ENCODE results near the gene CLIC3.

Gene CLIC3

DNA sequence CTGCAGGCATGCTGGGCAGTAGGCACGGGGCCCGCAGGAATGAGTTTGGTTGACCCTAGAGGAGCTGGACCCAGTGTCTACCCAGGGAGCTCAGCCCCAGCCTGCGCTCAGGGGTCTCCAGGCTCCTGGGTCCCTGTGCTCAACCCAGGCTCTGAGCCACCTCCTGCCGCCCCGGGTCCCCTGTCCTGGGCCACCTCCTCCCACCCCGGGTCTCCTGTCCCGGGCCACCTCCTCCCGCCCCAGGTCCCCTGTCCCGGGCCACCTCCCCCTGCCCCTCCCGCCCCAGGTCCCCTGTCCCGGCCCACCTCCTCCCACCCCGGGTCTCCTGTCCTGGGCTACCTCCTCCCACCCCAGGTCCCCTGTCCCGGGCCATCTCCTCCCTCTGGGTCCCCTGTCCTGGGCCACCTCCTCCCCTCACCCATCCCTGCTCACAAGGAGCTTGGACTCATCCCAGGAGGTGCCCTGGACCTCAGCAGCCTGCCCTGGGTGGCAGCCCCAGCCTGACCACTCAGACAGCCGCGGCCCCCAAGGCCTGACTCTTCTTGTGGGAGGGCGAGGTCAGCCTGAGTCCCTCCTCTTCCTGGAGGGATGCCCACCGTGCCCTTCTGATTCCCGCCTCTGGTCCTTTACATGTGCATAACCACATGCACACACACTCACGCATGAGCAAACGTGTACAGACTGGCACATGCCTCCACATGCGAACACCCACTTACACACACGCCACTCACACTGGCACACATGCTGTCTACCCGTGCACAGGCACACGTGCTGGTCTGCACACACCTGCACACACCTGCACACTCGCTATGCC lies 41.9 kb downstream of the CLIC3 start:
- DNase-seq (ENCODE audit: low read depth in 1 of 2, low spot score in 1 of 2) = no peak

DNA sequence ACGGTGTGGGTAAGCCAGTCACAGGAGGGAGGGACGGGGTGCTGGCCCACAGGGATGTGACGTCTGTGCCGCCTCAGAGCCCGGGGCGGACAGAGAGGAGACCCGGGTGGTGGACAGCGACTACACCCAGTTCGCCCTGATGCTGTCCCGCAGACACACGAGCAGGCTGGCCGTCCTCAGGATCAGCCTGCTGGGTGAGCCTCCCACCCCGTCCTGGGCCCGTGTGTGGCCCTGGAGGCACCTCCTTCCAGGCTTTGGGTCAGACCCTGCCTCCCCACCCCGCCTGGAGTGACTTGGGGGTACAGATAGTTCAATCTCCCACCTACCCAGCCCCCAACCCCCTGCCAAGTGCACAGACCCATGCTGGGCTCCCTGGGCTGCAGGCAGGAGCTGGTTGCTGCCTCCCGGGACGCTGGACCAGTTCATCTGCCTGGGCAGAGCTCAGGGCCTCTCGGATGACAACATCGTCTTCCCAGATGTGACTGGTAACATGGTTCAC lies 42.5 kb downstream of the CLIC3 start:
- DNase-seq (ENCODE audit: low read depth in 1 of 2, low spot score in 1 of 2) = no peak

DNA sequence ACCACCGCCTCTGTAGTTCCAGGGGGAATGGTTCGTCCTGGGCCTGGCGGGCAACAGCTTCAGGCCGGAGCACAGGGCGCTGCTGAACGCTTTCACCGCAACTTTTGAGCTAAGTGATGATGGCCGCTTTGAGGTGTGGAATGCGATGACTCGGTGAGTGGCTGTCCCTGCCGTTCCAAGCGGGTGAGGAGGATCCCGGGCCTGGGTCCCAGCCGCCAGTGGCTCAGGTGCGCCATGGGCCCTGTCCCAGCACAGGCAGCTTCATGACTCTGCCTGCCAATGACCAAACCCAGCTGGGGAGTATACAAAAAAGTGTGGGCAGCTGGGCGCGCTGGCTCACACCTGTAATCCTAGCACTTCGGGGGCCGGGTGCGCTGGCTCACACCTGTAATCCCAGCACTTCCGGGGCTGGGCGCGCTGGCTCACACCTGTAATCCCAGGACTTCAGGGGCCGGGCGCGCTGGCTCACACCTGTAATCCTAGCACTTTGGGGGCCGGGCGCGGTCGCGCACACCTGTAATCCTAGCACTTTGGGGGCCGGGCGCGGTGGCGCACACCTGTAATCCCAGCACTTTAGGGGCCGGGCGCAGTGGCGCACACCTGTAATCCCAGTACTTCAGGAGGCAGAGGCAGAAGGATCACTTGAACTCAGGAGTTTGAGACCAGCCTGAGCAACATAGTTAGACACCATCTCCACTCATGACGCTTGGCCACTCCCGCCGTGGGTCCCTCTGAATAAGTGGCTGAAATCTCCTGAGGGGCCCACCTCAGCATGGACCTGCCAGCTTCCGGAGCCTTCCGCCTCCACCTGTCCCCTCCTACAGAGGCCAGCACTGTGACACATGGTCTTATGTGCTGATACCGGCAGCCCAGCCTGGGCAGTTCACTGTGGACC lies 43.2 kb downstream of the CLIC3 start:
- DNase-seq (ENCODE audit: low read depth in 1 of 2, low spot score in 1 of 2) = no peak

DNA sequence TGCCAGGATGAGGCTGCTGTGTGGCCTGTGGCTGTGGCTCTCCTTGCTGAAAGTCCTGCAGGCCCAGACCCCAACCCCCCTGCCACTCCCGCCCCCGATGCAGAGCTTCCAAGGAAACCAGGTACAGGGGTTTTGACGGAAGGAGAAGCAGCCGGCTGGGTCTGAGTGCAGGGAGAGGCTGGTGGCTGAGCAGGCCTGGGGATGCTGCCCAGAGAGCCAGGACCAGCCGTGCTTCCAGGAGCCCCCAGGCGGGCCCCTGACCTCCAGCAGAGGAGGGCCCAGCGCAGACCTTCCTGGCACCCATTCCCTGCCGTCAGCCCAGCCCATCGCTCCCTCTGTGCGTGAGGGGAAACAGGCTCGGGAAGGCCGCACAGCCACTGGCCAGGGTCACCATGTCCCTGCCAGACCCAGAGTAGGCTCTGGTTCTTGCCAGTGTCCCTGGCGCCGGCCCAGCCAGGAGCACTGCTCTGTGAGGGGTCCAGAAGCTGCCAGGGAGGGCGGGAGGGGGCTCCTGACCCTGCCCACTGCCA lies 44.0 kb downstream of the CLIC3 start:
- no peak for DNase-seq (ENCODE audit: low read depth in 1 of 2, low spot score in 1 of 2)

DNA sequence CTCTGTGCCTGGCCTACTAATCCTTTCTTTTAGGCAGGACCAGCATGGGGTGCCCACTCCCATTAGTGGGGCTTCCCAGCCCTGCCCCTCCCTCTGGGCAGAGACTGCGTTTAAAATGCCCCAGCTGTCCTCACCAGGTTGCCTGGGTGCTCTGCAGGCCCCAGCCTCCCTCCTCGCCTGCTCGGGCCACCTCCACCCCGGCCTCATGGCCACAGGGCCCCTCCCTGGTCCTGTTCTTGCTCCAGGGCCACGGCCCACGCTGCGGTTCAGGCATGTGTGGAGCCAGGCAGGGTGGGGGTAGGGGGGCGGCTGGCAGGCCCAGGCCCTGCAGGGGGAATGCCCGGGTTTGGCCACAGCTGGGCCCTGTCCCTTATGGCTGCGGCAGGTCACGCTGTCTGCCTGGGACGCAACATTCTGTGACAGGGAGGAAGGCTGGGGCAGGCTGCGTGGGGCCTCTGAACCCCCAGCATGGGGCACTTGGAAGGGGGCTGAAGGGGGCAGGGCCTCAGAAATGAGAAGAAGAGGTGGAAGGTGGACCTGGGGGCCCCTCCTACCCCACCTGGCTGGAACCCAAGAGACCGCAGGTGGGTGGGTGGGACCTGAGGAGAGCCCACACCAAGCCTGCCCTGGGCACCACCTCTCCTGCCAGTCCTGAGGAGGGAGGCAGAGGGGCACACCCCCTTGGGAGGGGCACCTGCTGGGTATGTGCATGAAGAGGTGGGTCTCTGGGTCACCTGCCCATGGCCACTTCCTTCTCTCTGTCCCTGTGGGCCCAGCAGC lies 44.6 kb downstream of the CLIC3 start, which contains the start of gene LCN12:
LCN12 (plus strand) TSS at position 733 of the 780 bp plus-strand sequence. CDS start 55 bp downstream, outside the sequence.
- no peak for DNase-seq (ENCODE audit: low read depth in 1 of 2, low spot score in 1 of 2)

DNA sequence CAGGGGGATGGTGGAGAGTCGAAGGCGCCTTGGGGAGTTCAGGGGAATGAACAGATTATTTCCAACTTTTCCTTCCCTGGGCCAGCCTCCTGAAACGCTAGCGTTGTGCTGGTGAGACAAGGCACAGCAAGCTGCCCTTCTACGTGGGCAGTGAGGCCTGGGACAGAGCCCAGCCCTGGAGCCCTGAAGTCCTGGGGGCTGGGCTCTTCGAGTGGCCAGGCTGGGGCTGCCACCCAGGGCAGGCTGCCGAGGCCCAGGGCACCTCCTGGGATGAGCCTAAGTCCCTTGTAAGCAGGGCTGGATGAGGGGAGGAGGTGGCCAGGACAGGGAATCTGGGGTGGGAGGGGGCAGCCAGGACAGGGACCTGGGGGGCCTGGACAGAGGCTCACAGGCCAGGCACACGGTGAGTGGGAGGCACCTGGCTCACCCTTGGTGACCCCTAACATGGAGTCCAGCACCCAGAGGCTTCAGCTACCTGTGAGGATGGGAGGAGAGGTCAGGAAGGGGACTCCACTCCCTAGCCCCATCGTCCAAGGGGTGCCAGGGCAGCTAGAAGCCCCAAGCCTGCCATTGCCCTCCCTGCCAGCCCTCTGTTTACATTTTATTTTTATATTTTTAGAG lies 45.6 kb downstream of the CLIC3 start:
- no peak for DNase-seq (ENCODE audit: low read depth in 1 of 2, low spot score in 1 of 2)

DNA sequence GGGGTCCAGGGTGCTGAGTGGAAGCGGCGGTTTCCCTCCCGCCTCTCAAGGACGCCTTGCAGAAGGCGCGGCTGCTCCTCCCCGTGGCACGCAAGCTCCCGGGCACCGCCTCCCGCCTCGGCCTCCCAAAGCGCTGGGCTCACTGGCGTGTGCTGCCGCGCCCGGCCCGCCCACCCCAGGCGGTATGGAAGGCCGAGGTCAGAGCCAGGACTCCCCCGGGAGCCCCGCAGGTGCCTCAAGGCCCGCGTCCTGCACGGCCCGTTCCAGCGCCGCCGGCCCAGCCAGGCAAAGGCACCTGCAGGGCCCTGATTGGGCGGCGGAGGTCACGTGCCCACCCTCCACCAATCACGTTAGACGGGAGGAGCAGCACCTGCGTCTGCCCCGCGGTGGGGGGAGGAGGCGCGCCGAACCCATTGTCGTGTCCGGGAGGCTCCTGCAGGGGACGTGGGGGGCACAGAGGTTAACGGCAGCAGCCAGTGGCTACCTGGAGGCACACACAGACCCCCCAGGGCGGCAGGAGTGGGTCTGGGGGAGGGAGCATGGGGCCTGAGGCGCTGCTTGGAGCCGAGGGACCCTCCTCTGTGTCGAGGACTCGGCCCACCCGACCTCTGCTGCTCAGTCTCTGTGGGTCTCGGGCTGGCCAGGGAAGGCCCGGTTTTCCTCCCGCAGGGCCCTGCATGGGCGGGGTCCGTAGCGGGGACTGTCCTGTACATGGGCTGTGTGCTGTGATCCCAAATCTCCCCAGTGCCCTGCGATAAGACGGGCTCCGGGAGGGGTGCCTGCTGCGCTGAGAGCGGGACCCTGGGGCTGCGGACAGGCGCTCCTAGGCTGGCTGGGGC lies 46.3 kb downstream of the CLIC3 start:
- DNase-seq (ENCODE audit: low read depth in 1 of 2, low spot score in 1 of 2) = peak; percentile 93 to 95

DNA sequence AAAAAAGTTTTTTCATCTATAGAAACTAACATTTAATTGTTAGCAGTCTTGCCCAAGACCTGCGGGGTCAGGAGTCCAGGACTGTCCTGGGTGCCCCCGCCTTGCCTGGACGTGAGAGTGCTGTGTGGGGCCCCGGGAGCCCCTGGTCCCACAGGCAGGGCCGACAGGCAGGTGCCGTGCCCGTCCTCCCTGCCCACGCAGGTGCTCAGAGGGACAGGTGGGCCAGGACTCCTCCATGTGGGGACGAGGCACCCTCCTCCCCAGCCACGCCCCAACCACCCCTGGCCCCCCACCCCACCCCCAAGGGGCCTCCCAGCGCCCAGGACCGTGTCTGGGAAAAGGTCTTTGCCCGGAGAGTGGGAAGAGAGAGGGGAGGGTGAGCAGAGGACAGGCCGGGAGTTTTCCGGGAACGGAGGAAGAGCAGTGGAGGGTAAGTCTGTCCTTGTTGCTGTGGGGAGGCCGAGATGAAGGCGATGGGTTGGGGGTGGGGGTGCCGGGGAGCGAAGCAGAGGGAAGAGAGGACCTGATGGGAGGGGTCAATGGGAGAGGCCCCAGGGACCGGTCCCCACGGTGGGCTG lies 47.0 kb downstream of the CLIC3 start:
- DNase-seq (ENCODE audit: low read depth in 1 of 2, low spot score in 1 of 2) = no peak

DNA sequence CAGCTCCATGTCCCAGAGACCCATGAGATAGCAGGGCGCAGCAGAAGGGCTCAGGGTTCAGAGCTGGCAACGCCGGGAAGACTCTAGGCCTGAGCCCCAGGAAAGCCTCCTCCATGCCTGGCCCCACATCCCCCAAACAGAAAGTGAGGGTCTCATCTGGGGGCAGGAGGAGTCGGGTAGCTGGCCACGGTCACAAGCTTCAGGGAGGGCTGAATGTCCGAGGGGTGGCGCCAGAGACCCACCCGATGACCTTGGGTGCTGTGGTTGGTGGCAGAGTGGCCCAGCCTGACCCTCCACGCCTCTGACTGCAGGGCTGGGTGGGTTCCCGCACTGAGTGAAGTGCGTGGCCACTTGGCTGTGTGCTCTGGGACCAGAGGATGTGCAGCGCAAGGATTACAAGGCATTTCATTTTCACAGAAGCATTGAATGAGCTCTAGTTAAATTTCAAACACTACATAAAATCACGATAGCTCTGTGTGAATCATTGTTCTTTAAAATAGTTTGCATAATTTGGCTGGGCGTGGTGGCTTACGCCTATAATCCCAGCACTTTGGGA lies 48.3 kb downstream of the CLIC3 start:
- no peak for DNase-seq (ENCODE audit: low read depth in 1 of 2, low spot score in 1 of 2)

DNA sequence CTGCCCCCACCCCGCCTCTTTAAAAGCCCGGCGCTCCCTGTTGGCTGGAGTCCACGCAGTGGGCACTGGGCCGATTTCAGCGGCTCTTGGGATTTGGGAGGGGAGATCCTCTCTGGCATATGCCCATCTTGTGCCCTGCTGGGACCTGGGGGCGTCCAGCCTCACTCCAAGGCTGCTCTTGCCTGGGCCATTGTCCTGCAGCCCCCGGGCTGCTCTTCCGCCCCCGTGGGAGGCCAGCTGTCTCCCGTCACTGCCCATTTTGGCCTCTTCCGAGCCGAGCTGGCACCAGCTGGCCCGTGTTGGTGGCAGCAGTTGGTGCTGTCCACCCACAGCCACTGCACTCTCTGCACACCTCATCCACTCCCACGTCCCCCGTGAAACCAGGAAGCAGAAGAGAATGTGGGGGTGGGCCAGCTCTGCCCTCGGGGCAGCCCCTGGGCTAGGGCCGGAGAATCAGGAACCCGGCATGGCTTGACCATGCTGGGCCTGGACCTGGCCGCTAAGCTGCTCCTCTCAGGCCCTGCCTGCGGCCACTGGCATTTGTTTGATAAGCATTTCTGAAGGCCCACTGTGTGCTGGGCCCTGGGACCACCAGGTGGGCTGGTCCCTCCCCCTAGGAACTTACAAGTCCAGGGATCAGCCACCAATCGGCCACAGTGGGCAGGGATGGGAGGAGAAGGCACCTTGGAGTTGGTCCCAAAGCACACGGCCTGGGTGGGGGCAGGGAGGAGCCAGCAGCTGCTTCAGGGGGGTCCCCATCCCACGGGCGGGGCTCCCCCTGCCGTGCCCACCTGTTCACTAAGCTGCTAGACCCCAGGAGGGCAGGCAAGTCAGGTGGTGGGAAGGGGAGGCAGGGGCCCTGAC lies 49.1 kb downstream of the CLIC3 start:
- DNase-seq (ENCODE audit: low read depth in 1 of 2, low spot score in 1 of 2) = no peak

DNA sequence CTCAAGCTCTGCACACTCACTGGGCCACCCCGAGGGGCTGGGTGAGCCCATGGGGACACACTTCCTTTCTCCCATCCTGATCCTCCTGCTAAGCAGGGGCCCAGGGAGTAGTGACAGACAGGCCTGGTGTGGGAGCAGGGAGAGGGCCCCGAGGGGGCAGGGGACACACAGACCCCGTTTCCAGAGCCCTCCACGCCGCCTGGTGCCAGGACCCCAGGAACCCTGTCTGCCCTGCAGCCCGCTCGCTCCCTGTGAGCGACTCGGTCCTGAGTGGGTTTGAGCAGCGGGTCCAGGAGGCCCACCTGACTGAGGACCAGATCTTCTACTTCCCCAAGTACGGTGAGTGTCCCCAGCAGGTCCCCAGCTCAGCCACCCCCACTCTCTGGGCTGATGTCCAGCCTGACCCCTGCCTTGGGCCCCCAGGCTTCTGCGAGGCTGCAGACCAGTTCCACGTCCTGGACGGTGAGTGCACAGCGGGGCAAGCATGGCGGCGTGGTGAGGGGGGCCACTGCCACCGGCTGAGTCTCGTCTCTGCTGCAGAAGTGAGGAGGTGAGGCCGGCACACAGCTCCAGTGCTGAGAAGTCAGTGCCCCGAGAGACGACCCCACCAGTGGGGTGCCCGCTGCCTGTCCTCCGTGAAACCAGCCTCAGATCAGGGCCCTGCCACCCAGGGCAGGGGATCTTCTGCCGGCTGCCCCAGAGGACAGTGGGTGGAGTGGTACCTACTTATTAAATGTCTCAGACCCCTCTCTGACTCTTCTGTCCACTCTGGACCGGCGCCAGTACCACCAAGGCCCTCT lies 49.9 kb downstream of the CLIC3 start:
- no peak for DNase-seq (ENCODE audit: low read depth in 1 of 2, low spot score in 1 of 2)

DNA sequence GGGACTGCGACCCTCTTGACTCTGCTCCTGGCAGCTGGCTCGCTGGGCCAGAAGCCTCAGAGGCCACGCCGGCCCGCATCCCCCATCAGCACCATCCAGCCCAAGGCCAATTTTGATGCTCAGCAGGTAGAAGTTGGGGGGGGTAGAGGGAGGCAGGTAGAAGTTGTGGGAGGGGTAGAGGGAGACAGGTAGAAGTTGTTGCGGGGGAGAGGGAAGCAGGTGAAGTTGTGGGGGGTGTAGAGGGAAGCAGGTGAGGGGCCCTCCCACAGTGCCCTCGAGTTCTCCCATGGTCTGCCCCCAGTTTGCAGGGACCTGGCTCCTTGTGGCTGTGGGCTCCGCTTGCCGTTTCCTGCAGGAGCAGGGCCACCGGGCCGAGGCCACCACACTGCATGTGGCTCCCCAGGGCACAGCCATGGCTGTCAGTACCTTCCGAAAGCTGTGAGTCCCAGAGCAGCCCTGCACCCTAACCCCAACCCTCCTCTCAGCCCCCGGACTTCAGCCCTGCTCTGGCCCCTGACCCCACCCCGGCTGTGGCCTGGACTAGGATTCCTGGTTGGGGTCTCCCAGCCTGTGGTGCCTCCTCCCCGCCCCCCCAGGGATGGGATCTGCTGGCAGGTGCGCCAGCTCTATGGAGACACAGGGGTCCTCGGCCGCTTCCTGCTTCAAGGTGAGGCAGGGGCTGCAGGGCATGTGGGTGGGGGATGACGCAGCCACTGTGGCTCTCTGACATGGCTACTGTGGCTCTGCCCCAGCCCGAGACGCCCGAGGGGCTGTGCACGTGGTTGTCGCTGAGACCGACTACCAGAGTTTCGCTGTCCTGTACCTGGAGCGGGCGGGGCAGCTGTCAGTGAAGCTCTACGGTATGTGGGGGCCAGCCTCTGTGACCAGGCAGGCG lies 50.8 kb downstream of the CLIC3 start:
- DNase-seq (ENCODE audit: low read depth in 1 of 2, low spot score in 1 of 2) = no peak

Data from stimulated activated CD4-positive, alpha-beta T cell treated with anti-CD3 and anti-CD28 coated beads, Interleukin-15, amount 100 ng/mL, for 1 hour (primary cell).